Measurements from ENCODE around the gene KIF3B. TPM values are rescaled to one million over a fixed set of nuclear protein-coding genes. Genes with fewer than 3 reads are reported as not detected.

The KIF3B gene
- total and polyA plus RNA-seq, 2 of the 13 experiments (the other 11 are each of a cell fraction or from before 2014, with no cell fraction given) = 23.6 to 28.8 TPM

GRCh38 chr20:32358883-32359632 is 81.6 kb downstream of the KIF3B start (continued):
- peak; percentile 55; the same call in 1 of the 2 replicates for TF ChIP-seq MEIS2 (CRISPR knock-in tag; IDR thresholded peaks at IDR 0.05)
- TF ChIP-seq AKAP8 (CRISPR knock-in tag; IDR thresholded peaks at IDR 0.05) = peak; percentile 76; the same call in 1 of the 2 replicates
- TF ChIP-seq HMGXB3 (CRISPR knock-in tag; IDR thresholded peaks at IDR 0.05; ENCODE audit: borderline replicate concordance) = peak; percentile 17; the same call in 1 of the 2 replicates
- TF ChIP-seq CBX1 (IDR thresholded peaks at IDR 0.05; ENCODE audit: low read depth) = no peak
- TF ChIP-seq ARNTL (CRISPR knock-in tag; IDR thresholded peaks at IDR 0.05) = peak; percentile 57; the same call in 1 of the 2 replicates
- TF ChIP-seq GTF3A (CRISPR knock-in tag; conservative IDR thresholded peaks at IDR 0.05) = 0 out of 2 replicates have a peak, but pooled peaks have one; percentile 24
- 0 out of 2 replicates have a peak, but pooled peaks have one; percentile 51 for TF ChIP-seq ZSCAN20 (CRISPR knock-in tag; IDR thresholded peaks at IDR 0.05; ENCODE audit: borderline replicate concordance)
- TF ChIP-seq SRSF4 (IDR thresholded peaks at IDR 0.05; ENCODE audit: low read depth, low read length, poor library complexity, severe bottlenecking) = no peak
- TF ChIP-seq, protein P1, sequence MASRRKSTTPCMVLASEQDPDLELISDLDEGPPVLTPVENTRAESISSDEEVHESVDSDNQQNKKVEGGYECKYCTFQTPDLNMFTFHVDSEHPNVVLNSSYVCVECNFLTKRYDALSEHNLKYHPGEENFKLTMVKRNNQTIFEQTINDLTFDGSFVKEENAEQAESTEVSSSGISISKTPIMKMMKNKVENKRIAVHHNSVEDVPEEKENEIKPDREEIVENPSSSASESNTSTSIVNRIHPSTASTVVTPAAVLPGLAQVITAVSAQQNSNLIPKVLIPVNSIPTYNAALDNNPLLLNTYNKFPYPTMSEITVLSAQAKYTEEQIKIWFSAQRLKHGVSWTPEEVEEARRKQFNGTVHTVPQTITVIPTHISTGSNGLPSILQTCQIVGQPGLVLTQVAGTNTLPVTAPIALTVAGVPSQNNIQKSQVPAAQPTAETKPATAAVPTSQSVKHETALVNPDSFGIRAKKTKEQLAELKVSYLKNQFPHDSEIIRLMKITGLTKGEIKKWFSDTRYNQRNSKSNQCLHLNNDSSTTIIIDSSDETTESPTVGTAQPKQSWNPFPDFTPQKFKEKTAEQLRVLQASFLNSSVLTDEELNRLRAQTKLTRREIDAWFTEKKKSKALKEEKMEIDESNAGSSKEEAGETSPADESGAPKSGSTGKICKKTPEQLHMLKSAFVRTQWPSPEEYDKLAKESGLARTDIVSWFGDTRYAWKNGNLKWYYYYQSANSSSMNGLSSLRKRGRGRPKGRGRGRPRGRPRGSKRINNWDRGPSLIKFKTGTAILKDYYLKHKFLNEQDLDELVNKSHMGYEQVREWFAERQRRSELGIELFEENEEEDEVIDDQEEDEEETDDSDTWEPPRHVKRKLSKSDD (CRISPR knock-in tag; IDR thresholded peaks at IDR 0.05; ENCODE audit: low read depth) = peak; percentile 21; the same call in 1 of the 2 replicates
- TF ChIP-seq, protein P2, sequence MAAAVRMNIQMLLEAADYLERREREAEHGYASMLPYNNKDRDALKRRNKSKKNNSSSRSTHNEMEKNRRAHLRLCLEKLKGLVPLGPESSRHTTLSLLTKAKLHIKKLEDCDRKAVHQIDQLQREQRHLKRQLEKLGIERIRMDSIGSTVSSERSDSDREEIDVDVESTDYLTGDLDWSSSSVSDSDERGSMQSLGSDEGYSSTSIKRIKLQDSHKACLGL (CRISPR knock-in tag; IDR thresholded peaks at IDR 0.05) = no peak
- TF ChIP-seq ZFP36L1 (CRISPR knock-in tag; IDR thresholded peaks at IDR 0.05) = no peak
- peak; percentile 60; the same call in 1 of the 2 replicates for TF ChIP-seq ZC3H4 (CRISPR knock-in tag; IDR thresholded peaks at IDR 0.05; ENCODE audit: borderline replicate concordance)
- TF ChIP-seq HNF1A (IDR thresholded peaks at IDR 0.05; ENCODE audit: low read depth) = no peak
- TF ChIP-seq HNF1A (CRISPR knock-in tag; IDR thresholded peaks at IDR 0.05; ENCODE audit: borderline replicate concordance) = peak; percentile 78
- TF ChIP-seq ELF4 (CRISPR knock-in tag; IDR thresholded peaks at IDR 0.05; ENCODE audit: borderline replicate concordance) = 0 out of 2 replicates have a peak, but pooled peaks have one; percentile 68
